H1 (cell line): Measurements from ENCODE around the gene MRPL9. TPM values are rescaled to one million over a fixed set of nuclear protein-coding genes. Genes with fewer than 3 reads are reported as not detected.

Experiments used
- CTCF ChIA-PET: fragments of 300-600 bp; sonication (Branson Sonifier 250); formaldehyde crosslinking; loops from one replicate; lab custom pipeline; 2021; ENCODE audit not compliant: partially characterized antibody; lab: Charles Lee
- POLR2A ChIA-PET: fragments of 300-600 bp; sonication (Branson Sonifier 250); formaldehyde crosslinking; loops from one replicate; lab custom pipeline; 2021; ENCODE audit warnings: inconsistent platforms; ENCODE audit not compliant: partially characterized antibody; lab: Charles Lee
- DNase-seq, 2 experiments: peaks; one replicate each; pipeline versions ENCODE4 v3.0.0 to v3.0.0-alpha.2; 2010 to 2022; ENCODE audit warnings: low spot score in 2 of 2, low read depth in 1 of 2, mixed read lengths in 1 of 2
- FAIRE-seq: peaks from 2 replicates; lab custom pipeline; 2011; peaks lifted over from hg19 to GRCh38; lab: Jason Lieb, UNC
- H2AFZ ChIP-seq: 2 replicates; pipeline ENCODE4 v1.8.1; 2012; ENCODE audit warnings: low read length, inconsistent platforms
- H2AK5ac ChIP-seq: 2 replicates; pipeline ENCODE4 v1.6.1; 2013; ENCODE audit warnings: low read depth, low read length
- H2BK120ac ChIP-seq: replicated peaks from 2 replicates; pipeline ENCODE3; 2013; ENCODE audit warnings: low read depth, low read length, inconsistent platforms
- H2BK12ac ChIP-seq: 2 replicates; pipeline ENCODE4 v1.6.1; 2013; ENCODE audit warnings: low read depth, low read length
- H2BK15ac ChIP-seq: 2 replicates; pipeline ENCODE4 v1.6.1; 2013; ENCODE audit warnings: low read length
- H2BK20ac ChIP-seq: 2 replicates; pipeline ENCODE4 v1.6.1; 2013; ENCODE audit warnings: low read length
- H2BK5ac ChIP-seq: 2 replicates; pipeline ENCODE4 v1.6.1; 2013; ENCODE audit warnings: low read depth, low read length
- H3K14ac ChIP-seq: 2 replicates; pipeline ENCODE4 v1.6.1; 2013; ENCODE audit warnings: inconsistent platforms; ENCODE audit not compliant: insufficient read length
- H3K18ac ChIP-seq: 2 replicates; pipeline ENCODE4 v1.6.1; 2013; ENCODE audit warnings: low read length; ENCODE audit errors: extremely low read depth
- H3K23ac ChIP-seq: 2 replicates; pipeline ENCODE4 v1.6.1; 2013; ENCODE audit warnings: inconsistent platforms; ENCODE audit not compliant: insufficient read length
- H3K23me2 ChIP-seq: 2 replicates; pipeline ENCODE4 v1.6.1; 2013; ENCODE audit warnings: low read depth, low read length
- H3K27ac ChIP-seq: 2 replicates; pipeline ENCODE4 v1.6.1; 2011; ENCODE audit warnings: low read depth, low read length, inconsistent platforms
- H3K27me3 ChIP-seq, 4 experiments: replicated peaks in 1 of 4; 1 replicate in 1 of 4; 2 replicates in 3 of 4; pipeline versions ENCODE4 v1.6.1 to v1.8.1; 2011 to 2013; ENCODE audit warnings: low read length in 3 of 4, mild to moderate bottlenecking in 3 of 4, inconsistent platforms in 2 of 4, mixed read lengths in 2 of 4, moderate library complexity in 1 of 4; ENCODE audit not compliant: control insufficient read depth in 3 of 4, insufficient read depth in 3 of 4; ENCODE audit errors: extremely low read depth in 1 of 4
- H3K36me3 ChIP-seq, 4 experiments: 2 replicates each; pipeline versions ENCODE4 v1.6.1 to v1.8.1; 2011 to 2013; ENCODE audit warnings: mild to moderate bottlenecking in 4 of 4, low read length in 3 of 4, moderate library complexity in 2 of 4, control low read depth in 1 of 4, inconsistent platforms in 1 of 4; ENCODE audit not compliant: insufficient read depth in 4 of 4, control insufficient read depth in 2 of 4
- H3K4ac ChIP-seq: replicated peaks from 2 replicates; pipeline ENCODE3; 2013; ENCODE audit warnings: low read length, low read depth, mixed read lengths, inconsistent platforms; ENCODE audit not compliant: insufficient read length
- H3K4me1 ChIP-seq, 4 experiments: replicated peaks in 1 of 4; 1 replicate in 1 of 4; 2 replicates in 3 of 4; pipeline versions ENCODE4 v1.6.1 to v1.8.1; 2011 to 2013; ENCODE audit warnings: low read length in 3 of 4, inconsistent platforms in 2 of 4, mixed read lengths in 1 of 4; ENCODE audit not compliant: insufficient read depth in 4 of 4, control insufficient read depth in 3 of 4
- H3K4me2 ChIP-seq, 2 experiments: 2 replicates each; pipeline versions ENCODE4 v1.6.1 to v1.8.1; 2011 to 2013; ENCODE audit warnings: low read depth in 2 of 2, low read length in 2 of 2, control low read depth in 1 of 2, inconsistent platforms in 1 of 2, mild to moderate bottlenecking in 1 of 2; ENCODE audit not compliant: insufficient read depth in 1 of 2
- H3K4me3 ChIP-seq, 4 experiments: fragments of 200-600, 300-600 bp in 1 of 4; sonication (generic), shearing (Covaris generic), sonication (Bioruptor Twin) in 1 of 4; 2 replicates each; pipeline versions ENCODE4 v1.5.1 to v1.8.1; 2011 to 2016; ENCODE audit warnings: low read length in 4 of 4, low read depth in 3 of 4, control low read depth in 2 of 4, inconsistent platforms in 2 of 4, mild to moderate bottlenecking in 2 of 4, mixed read lengths in 1 of 4, moderate library complexity in 1 of 4; ENCODE audit not compliant: insufficient read depth in 2 of 4; ENCODE audit errors: extremely low read depth in 1 of 4
- H3K56ac ChIP-seq: replicated peaks from 2 replicates; pipeline ENCODE3; 2013; ENCODE audit warnings: low read depth, mild to moderate bottlenecking, mixed read lengths, low read length, inconsistent platforms; ENCODE audit not compliant: insufficient read length
- H3K79me1 ChIP-seq: 2 replicates; pipeline ENCODE4 v1.6.1; 2013; ENCODE audit warnings: low read depth, low read length, control low read depth
- H3K79me2 ChIP-seq, 2 experiments: 2 replicates each; pipeline versions ENCODE4 v1.6.1 to v1.8.1; 2012 to 2013; ENCODE audit warnings: low read length in 2 of 2, mild to moderate bottlenecking in 2 of 2, inconsistent platforms in 1 of 2; ENCODE audit not compliant: insufficient read depth in 2 of 2, control insufficient read depth in 1 of 2
- H3K9ac ChIP-seq, 4 experiments: replicated peaks in 1 of 4; 1 replicate in 1 of 4; 2 replicates in 3 of 4; pipeline versions ENCODE4 v1.6.1 to v1.8.1; 2011 to 2013; ENCODE audit warnings: low read depth in 3 of 4, low read length in 3 of 4, control low read depth in 2 of 4, mild to moderate bottlenecking in 2 of 4, moderate library complexity in 2 of 4, inconsistent platforms in 1 of 4; ENCODE audit errors: extremely low read depth in 1 of 4
- H3K9me3 ChIP-seq, 2 experiments: 2 replicates each; pipeline versions ENCODE4 v1.6.1 to v1.8.1; 2012 to 2013; ENCODE audit warnings: mild to moderate bottlenecking in 2 of 2, moderate library complexity in 2 of 2, control low read depth in 1 of 2, inconsistent platforms in 1 of 2, low read depth in 1 of 2, low read length in 1 of 2, mixed read lengths in 1 of 2; ENCODE audit not compliant: insufficient read depth in 2 of 2
- H4K20me1 ChIP-seq, 2 experiments: replicated peaks in 1 of 2; 2 replicates each; pipeline versions ENCODE3 to v1.8.1; 2011 to 2013; ENCODE audit warnings: inconsistent platforms in 2 of 2, low read length in 2 of 2, mild to moderate bottlenecking in 1 of 2; ENCODE audit not compliant: insufficient read depth in 2 of 2, control insufficient read depth in 1 of 2
- H4K5ac ChIP-seq: 2 replicates; pipeline ENCODE4 v1.6.1; 2013; ENCODE audit warnings: low read length, low read depth, mixed read lengths, inconsistent platforms; ENCODE audit not compliant: insufficient read length
- H4K8ac ChIP-seq: 2 replicates; pipeline ENCODE4 v1.8.0; 2013; ENCODE audit warnings: mild to moderate bottlenecking, moderate library complexity, low read length, inconsistent platforms; ENCODE audit not compliant: insufficient read depth; ENCODE audit errors: extremely low read depth
- H4K91ac ChIP-seq: replicated peaks from 2 replicates; pipeline ENCODE3; 2013; ENCODE audit warnings: low read length, mixed read lengths, inconsistent platforms; ENCODE audit not compliant: insufficient read length
- BACH1 ChIP-seq: IDR thresholded peaks from 2 replicates; pipeline ENCODE4 v1.6.1; 2012; ENCODE audit warnings: low read length, improper control_type of control experiment
- GTF2F1 ChIP-seq: IDR thresholded peaks from 2 replicates; pipeline ENCODE4 v1.6.1; 2012; ENCODE audit warnings: low read depth, low read length, improper control_type of control experiment, borderline replicate concordance
- HDAC2 ChIP-seq, 2 experiments: fragments of 300-600 bp in 1 of 2; sonication (generic) in 1 of 2; IDR thresholded peaks; 2 replicates each; pipeline ENCODE4 v1.6.1; 2011 to 2012; ENCODE audit warnings: low read depth in 2 of 2, low read length in 2 of 2, mild to moderate bottlenecking in 2 of 2, moderate library complexity in 2 of 2, borderline replicate concordance in 1 of 2, inconsistent platforms in 1 of 2
- KDM4A ChIP-seq: IDR thresholded peaks from one replicate; pipeline ENCODE4 v1.7.1; 2012; ENCODE audit warnings: low read depth, mild to moderate bottlenecking, moderate library complexity, low read length, inconsistent platforms; ENCODE audit not compliant: severe bottlenecking
- NRF1 ChIP-seq: IDR thresholded peaks from 2 replicates; pipeline ENCODE4 v1.6.1; 2011; ENCODE audit warnings: mild to moderate bottlenecking, low read depth, low read length, improper control_type of control experiment
- POU5F1 ChIP-seq: IDR thresholded peaks from 2 replicates; pipeline ENCODE4 v1.6.1; 2011; ENCODE audit warnings: low read depth, mild to moderate bottlenecking, low read length, moderate library complexity
- RAD21 ChIP-seq, 2 experiments: IDR thresholded peaks in 1 of 2; conservative IDR thresholded peaks in 1 of 2; 2 replicates each; pipeline ENCODE4 v1.6.1; 2011; ENCODE audit warnings: low read depth in 2 of 2, low read length in 2 of 2, improper control_type of control experiment in 1 of 2, inconsistent platforms in 1 of 2, mild to moderate bottlenecking in 1 of 2, moderate library complexity in 1 of 2
- RNF2 ChIP-seq: fragments of 200-900, 300-1000 bp; sonication (generic); IDR thresholded peaks from 2 replicates; pipeline ENCODE4 v1.7.1; 2016; ENCODE audit warnings: borderline replicate concordance, low read depth, mild to moderate bottlenecking, antibody characterized with exemption, low read length; ENCODE audit not compliant: poor library complexity, severe bottlenecking; ENCODE audit errors: missing control alignments
- SIN3A ChIP-seq, 2 experiments: IDR thresholded peaks in 1 of 2; conservative IDR thresholded peaks in 1 of 2; 2 replicates each; pipeline ENCODE4 v1.6.1; 2011 to 2012; ENCODE audit warnings: low read length in 2 of 2, improper control_type of control experiment in 1 of 2, low read depth in 1 of 2, mild to moderate bottlenecking in 1 of 2
- SIX5 ChIP-seq: IDR thresholded peaks from 2 replicates; pipeline ENCODE4 v1.6.1; 2011; ENCODE audit warnings: mild to moderate bottlenecking, low read depth, low read length
- SP2 ChIP-seq: IDR thresholded peaks from 2 replicates; pipeline ENCODE4 v1.6.1; 2012; ENCODE audit warnings: mild to moderate bottlenecking, low read length, inconsistent platforms
- TBP ChIP-seq: IDR thresholded peaks from 2 replicates; pipeline ENCODE4 v1.6.1; 2011; ENCODE audit warnings: low read depth, low read length, improper control_type of control experiment
- WGBS, 2 experiments: shearing (Covaris generic) in 1 of 2; methylation state at CpG; one replicate each; pipeline versions ENCODE4 v1.1.6 to v1.1.7; 2013 to 2015; ENCODE audit warnings: low lambda C conversion rate in 2 of 2, mixed read lengths in 2 of 2, inconsistent platforms in 1 of 2, low coverage in 1 of 2, missing lambda C conversion rate in 1 of 2; ENCODE audit not compliant: insufficient replicate concordance in 2 of 2, insufficient coverage in 1 of 2, insufficient read length in 1 of 2; ENCODE audit errors: extremely low coverage in 1 of 2, missing lambda C conversion rate in 1 of 2; 5-methylcytosine and 5-hydroxymethylcytosine counted together
- polyA plus RNA-seq, 7 experiments: library from polyadenylated mRNA; depleted of rRNA in 3 of 7; stranded (reverse) in 5 of 7; unstranded in 2 of 7; fragments of >200 nt in 5 of 7; fragments of 200-250 nt in 2 of 7; gene quantifications; 1 replicate in 5 of 7; 2 replicates in 1 of 7; 4 replicates in 1 of 7; pipeline versions ENCODE4 v1.2.1 to v1.2.3, GENCODE V29; 2011 to 2013; ENCODE audit warnings: missing spikeins in 2 of 7, mixed read lengths in 2 of 7
- total RNA-seq: library from RNA; stranded (reverse); fragmentation: NEBNext Ultra II Directional; extraction: Animal tissue kit (Norgen Biotek cat#: 25700); gene quantifications from 2 replicates; pipeline ENCODE4 v1.2.1, GENCODE V29; 2021
- TF ChIP-seq, protein P1 (sequence below): IDR thresholded peaks from 2 replicates; pipeline ENCODE4 v1.6.1; 2011; ENCODE audit warnings: low read depth, mild to moderate bottlenecking, low read length; ENCODE audit not compliant: insufficient read depth

MRPL9 gene
- total and polyA plus RNA-seq, 2 of the 8 experiments (the other 6 are each of a cell fraction or from before 2014, with no cell fraction given): 74.9 to 113 TPM

DNA sequence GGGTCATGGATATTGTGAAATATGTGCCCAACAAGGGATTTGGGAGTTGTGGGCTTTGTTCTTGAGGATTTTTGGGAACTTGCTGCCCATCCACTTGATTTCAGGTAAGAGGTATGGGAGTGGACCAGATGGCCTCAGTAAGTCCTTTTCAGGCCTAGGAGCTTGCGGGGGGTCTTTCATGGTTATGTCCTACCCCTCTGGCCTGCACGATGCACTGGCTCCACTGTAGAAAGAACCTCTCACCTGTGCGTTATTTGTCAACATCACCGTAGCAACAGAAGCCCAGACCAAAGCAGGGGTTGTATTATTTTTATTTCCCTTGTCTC is 33.4 kb downstream of the MRPL9 start:
- FAIRE-seq (no peak), DNase-seq (no peak)
- no peaks in the 10 kb centered on the region for H3K23me2 ChIP-seq
- no peak overlapping the region for H3K14ac ChIP-seq
- H3K23ac ChIP-seq: no peak overlapping the region
- H3K27ac ChIP-seq: no peak overlapping the region
- H2AFZ ChIP-seq: no peak overlapping the region
- POLR2A ChIA-PET: no interaction called here
- H3K18ac ChIP-seq: no peak overlapping the region
- WGBS, 2 experiments: 91% methylated on average over 4 of the region's 4 CpGs; no CpG with 5 or more reads in 1 of the 2 experiments
- no peak for TF ChIP-seq HDAC2 (IDR thresholded peaks at IDR 0.05; ENCODE audit: borderline replicate concordance in 1 of 2, low read depth in 2 of 2, low read length in 2 of 2)
- no peak for TF ChIP-seq BACH1
- TF ChIP-seq KDM4A: no peak
- TF ChIP-seq RAD21 (IDR thresholded peaks at IDR 0.05 in 1 of 2, conservative IDR thresholded peaks at IDR 0.05 in 1 of 2; ENCODE audit: low read depth in 2 of 2, low read length in 2 of 2): no peak
- no peak for TF ChIP-seq SIN3A (conservative IDR thresholded peaks at IDR 0.05 in 1 of 2, IDR thresholded peaks at IDR 0.05 in 1 of 2; ENCODE audit: low read depth in 1 of 2, low read length in 2 of 2)
- no peak for TF ChIP-seq GTF2F1
- no peak for TF ChIP-seq SIX5
- TF ChIP-seq, protein P1, sequence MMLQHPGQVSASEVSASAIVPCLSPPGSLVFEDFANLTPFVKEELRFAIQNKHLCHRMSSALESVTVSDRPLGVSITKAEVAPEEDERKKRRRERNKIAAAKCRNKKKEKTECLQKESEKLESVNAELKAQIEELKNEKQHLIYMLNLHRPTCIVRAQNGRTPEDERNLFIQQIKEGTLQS: no peak
- no peak for TF ChIP-seq POU5F1
- no peak for TF ChIP-seq SP2
- no peak for TF ChIP-seq RNF2
- TF ChIP-seq TBP: no peak
- TF ChIP-seq NRF1: no peak
- H4K8ac ChIP-seq: no peak overlapping the region
- H3K4me1 ChIP-seq: peaks cover 3 to 10% (median 6%) of the 10 kb centered on the region in 4 experiments
- H3K36me3 ChIP-seq: no peaks in the 10 kb centered on the region
- no peak overlapping the region for H2BK120ac ChIP-seq
- H4K5ac ChIP-seq: no peak overlapping the region
- no peaks in the 10 kb centered on the region for H3K79me2 ChIP-seq
- H3K56ac ChIP-seq: no peak overlapping the region
- no peak overlapping the region for H2BK15ac ChIP-seq
- CTCF ChIA-PET: interaction anchor here (0.6 to 1.3 kb wide), 4 partner anchors 11 to 56 kb away, joined by 3 to 4 read pairs (median 3); no protein-coding TSS in a partner anchor
- H3K9me3 ChIP-seq: no peaks in the 10 kb centered on the region
- no peaks in the 10 kb centered on the region for H4K20me1 ChIP-seq
- no peak overlapping the region for H3K4ac ChIP-seq
- H2BK12ac ChIP-seq: no peak overlapping the region
- no peak overlapping the region for H2BK20ac ChIP-seq
- no peak overlapping the region for H2AK5ac ChIP-seq
- no peaks in the 10 kb centered on the region for H3K79me1 ChIP-seq
- H2BK5ac ChIP-seq: no peak overlapping the region
- no peak overlapping the region for H3K9ac ChIP-seq
- no peak overlapping the region for H3K4me2 ChIP-seq
- no peaks in the 10 kb centered on the region; a peak in 1 of 7 replicates for H3K27me3 ChIP-seq
- H3K4me3 ChIP-seq: no peak overlapping the region
- no peak overlapping the region for H4K91ac ChIP-seq
